Gastrocnemius medialis (tissue), 4 donors: ENCODE results near the gene TMEM53. TPM values are rescaled to one million over a fixed set of nuclear protein-coding genes. Genes with fewer than 3 reads are reported as not detected.
A peak's percentile ranks its signal among the peaks of the same experiment; 100 is the strongest.

Experiments used
- ATAC-seq, 2 donors: fragments of 150-250 bp; one replicate each; pipeline ENCODE4 v1.9.1; 2016
- DNase-seq, 2 donors: peaks; one replicate each; pipeline ENCODE4 v3.0.0-alpha.2; 2019
- H3K27ac ChIP-seq, 4 donors: fragments of 200-600 bp; sonication (generic); 1 replicate in 1 of 4; 2 replicates in 3 of 4; pipeline ENCODE4 v1.5.1; 2016 to 2018; ENCODE audit warnings: mild to moderate bottlenecking in 2 of 4, moderate library complexity in 1 of 4
- H3K27me3 ChIP-seq, 3 donors: fragments of 200-600 bp; sonication (generic) in 2 of 3; 1 replicate in 1 of 3; 2 replicates in 2 of 3; pipeline versions ENCODE4 v1.5.1 to v1.6.0; 2016 to 2019; ENCODE audit warnings: mild to moderate bottlenecking in 1 of 3, moderate library complexity in 1 of 3
- H3K36me3 ChIP-seq, 2 donors: fragments of 200-600 bp; sonication (generic) in 1 of 2; one replicate each; pipeline ENCODE4 v1.5.1; 2017 to 2018
- H3K4me1 ChIP-seq, 2 donors: fragments of 200-600 bp; sonication (generic) in 1 of 2; one replicate each; pipeline ENCODE4 v1.5.1; 2016 to 2017; ENCODE audit warnings: mild to moderate bottlenecking in 2 of 2
- H3K4me3 ChIP-seq, 4 donors: fragments of 200-600 bp; sonication (generic) in 3 of 4; 1 replicate in 1 of 4; 2 replicates in 3 of 4; pipeline ENCODE4 v1.5.1; 2016 to 2019; ENCODE audit warnings: mild to moderate bottlenecking in 2 of 4
- H3K9me3 ChIP-seq, 3 donors: fragments of 200-600 bp; sonication (generic) in 2 of 3; 1 replicate in 1 of 3; 2 replicates in 2 of 3; pipeline ENCODE4 v1.5.1; 2016 to 2019
- CTCF ChIP-seq, 5 experiments: fragments of 450-650 bp in 3 of 5; fragments of 200-600 bp in 2 of 5; sonication (generic) in 2 of 5; IDR thresholded peaks in 4 of 5; conservative IDR thresholded peaks in 1 of 5; 1 replicate in 4 of 5; 2 replicates in 1 of 5; pipeline ENCODE4 v1.5.1; 2016 to 2019; ENCODE audit warnings: antibody characterized with exemption in 5 of 5, mild to moderate bottlenecking in 3 of 5, moderate library complexity in 3 of 5
- POLR2A ChIP-seq, 2 donors: fragments of 450-650 bp; IDR thresholded peaks; one replicate each; pipeline ENCODE4 v1.6.1; 2017; ENCODE audit warnings: antibody characterized with exemption in 2 of 2, mild to moderate bottlenecking in 2 of 2, moderate library complexity in 2 of 2
- in situ Hi-C, 4 donors: fragments of 200-750 bp; cut with MboI; loops; one replicate each; pipeline versions ENCODE4 v1.15.0 to v1.8.0; 2017; ENCODE audit warnings: low sequenced_read_pairs in 4 of 4
- intact Hi-C: fragments of 100-400 bp; cut with DNase I; formaldehyde crosslinking; loops from one replicate; pipeline ENCODE4 v1.15.1; 2023; ENCODE audit warnings: low total_unique reads
- total RNA-seq, 4 donors: library from RNA; depleted of rRNA; stranded (reverse); fragments of >200 nt; gene quantifications; one replicate each; pipeline versions ENCODE4 v1.1.0 to v1.2.3, GENCODE V29; 2016

Gene TMEM53
- 1 to 10 TPM; 2.6 to 5.9 (median 4.2) TPM for total RNA-seq

- no peaks in the 10 kb centered on the region for H3K27me3 ChIP-seq
- peak; percentile 99 to 100 for DNase-seq
- peak within 1 kb of the TSS; percentile 88 to 99 (median 95) for H3K27ac ChIP-seq
- no peaks in the 10 kb centered on the region for H3K9me3 ChIP-seq
- intact Hi-C loops (loop anchor here (2.0 to 5.0 kb wide), 2 partner anchors 42 to 56 kb away; partner anchors contain the start of gene RNU5D-1), in situ Hi-C loops (no loop called here)
- ATAC-seq: peak; percentile 93 to 95
- H3K4me3 ChIP-seq: peak within 1 kb of the TSS; percentile 62 to 88 (median 69)
- no peaks in the 10 kb centered on the region for H3K36me3 ChIP-seq
- peaks cover 21 to 44% of the 10 kb centered on the region in 2 donors for H3K4me1 ChIP-seq
- TF ChIP-seq CTCF (IDR thresholded peaks at IDR 0.05 in 4 of 5, conservative IDR thresholded peaks at IDR 0.05 in 1 of 5): no peak
- TF ChIP-seq POLR2A (IDR thresholded peaks at IDR 0.05): peak; percentile 58 to 63
Measured at GRCh38 chr1:44674113-44675000, at the start of gene TMEM53, which contains the start of gene ARMH1. Gene TMEM53, minus strand, starts transcription at chr1:44674481. Its CDS starts 90 bp downstream, at chr1:44674391. Gene ARMH1, plus strand, starts transcription at chr1:44674714. Its CDS starts 14,984 bp downstream, at chr1:44689698.

- ATAC-seq: no peak
- intact Hi-C loops (no loop called here), in situ Hi-C loops (no loop called here)
- Histone ChIP-seq H3K36me3 (no peaks in the 10 kb centered on the region), H3K9me3 (no peaks in the 10 kb centered on the region), H3K4me1 (no peaks in the 10 kb centered on the region), H3K27ac (no peak overlapping the region), H3K27me3 (no peaks in the 10 kb centered on the region), H3K4me3 (no peak overlapping the region)
- TF ChIP-seq POLR2A (IDR thresholded peaks at IDR 0.05): no peak
- TF ChIP-seq CTCF (IDR thresholded peaks at IDR 0.05 in 4 of 5, conservative IDR thresholded peaks at IDR 0.05 in 1 of 5): no peak
- no peak for DNase-seq
Measured at GRCh38 chr1:44723496-44724295, 49.4 kb upstream of the TMEM53 start.

GRCh38 chr1:44723064-44723463 lies 48.8 kb upstream of the TMEM53 start:
- ATAC-seq (no peak), DNase-seq (no peak)
- Histone ChIP-seq H3K9me3 (no peaks in the 10 kb centered on the region), H3K36me3 (no peaks in the 10 kb centered on the region), H3K4me3 (no peak overlapping the region), H3K27ac (no peak overlapping the region), H3K27me3 (no peaks in the 10 kb centered on the region), H3K4me1 (no peaks in the 10 kb centered on the region)
- intact Hi-C loops (no loop called here), in situ Hi-C loops (no loop called here)
- TF ChIP-seq CTCF (IDR thresholded peaks at IDR 0.05 in 4 of 5, conservative IDR thresholded peaks at IDR 0.05 in 1 of 5) (no peak), POLR2A (IDR thresholded peaks at IDR 0.05) (no peak)

- in situ Hi-C loops (no loop called here), intact Hi-C loops (no loop called here)
- ATAC-seq (peak; percentile 55 to 84), DNase-seq (peak; percentile 12 to 56)
- H3K9me3 ChIP-seq: no peaks in the 10 kb centered on the region
- H3K4me1 ChIP-seq: no peaks in the 10 kb centered on the region
- H3K36me3 ChIP-seq: no peaks in the 10 kb centered on the region
- TF ChIP-seq POLR2A (IDR thresholded peaks at IDR 0.05) (peak; percentile 19 to 73), CTCF (IDR thresholded peaks at IDR 0.05 in 4 of 5, conservative IDR thresholded peaks at IDR 0.05 in 1 of 5) (no peak)
- peaks cover 0 to 5% (median 0%) of the 10 kb centered on the region in 3 donors for H3K27me3 ChIP-seq
- H3K4me3 ChIP-seq: no peak overlapping the region
- peak overlapping the region in 2 of 4 donors; percentile 34 to 42 for H3K27ac ChIP-seq
Measured at GRCh38 chr1:44721485-44722361, 47.4 kb upstream of the TMEM53 start.
